OCI-LY3 (cell line): Measurements from ENCODE around the gene DAGLA.

Experiments used
- H2AFZ ChIP-seq: fragments of 200-600, 300-600 bp; shearing (Covaris generic); 2 replicates; pipeline ENCODE4 v1.6.0; 2014; ENCODE audit warnings: antibody characterized with exemption, low read depth, low read length
- H3K27ac ChIP-seq: fragments of 200-600, 300-600 bp; sonication (generic); 2 replicates; pipeline ENCODE4 v1.5.1; 2014; ENCODE audit warnings: mild to moderate bottlenecking, low read length, moderate library complexity, mixed read lengths
- H3K27me3 ChIP-seq: fragments of 200-600, 300-600 bp; sonication (generic); 2 replicates; pipeline ENCODE4 v1.6.1; 2014; ENCODE audit warnings: low read depth, low read length, mixed read lengths
- H3K36me3 ChIP-seq: fragments of 200-600, 300-600 bp; sonication (generic); replicated peaks from 2 replicates; pipeline ENCODE3; 2014; ENCODE audit warnings: low read depth, low read length, mixed read lengths
- H3K4me1 ChIP-seq: fragments of 300-600, 200-600 bp; sonication (generic); 2 replicates; pipeline ENCODE4 v1.6.1; 2014; ENCODE audit warnings: low read length, mixed read lengths
- H3K4me2 ChIP-seq: fragments of 200-600, 300-600 bp; sonication (generic); 2 replicates; pipeline ENCODE4 v1.6.1; 2014; ENCODE audit warnings: low read length, mixed read lengths
- H3K4me3 ChIP-seq: fragments of 300-600, 200-600 bp; sonication (generic); 2 replicates; pipeline ENCODE4 v1.5.1; 2014; ENCODE audit warnings: antibody characterized with exemption, mild to moderate bottlenecking, low read length, moderate library complexity
- H3K79me2 ChIP-seq: fragments of 300-600, 200-600 bp; shearing (Covaris generic); 2 replicates; pipeline ENCODE4 v1.6.1; 2014; ENCODE audit warnings: mild to moderate bottlenecking, low read length, mixed read lengths
- H3K9ac ChIP-seq: fragments of 300-600, 200-600 bp; shearing (Covaris generic); 2 replicates; pipeline ENCODE4 v1.6.0; 2014; ENCODE audit warnings: mild to moderate bottlenecking, low read length, moderate library complexity
- H3K9me3 ChIP-seq: fragments of 200-600, 300-600 bp; shearing (Covaris generic); 2 replicates; pipeline ENCODE4 v1.6.1; 2014; ENCODE audit warnings: low read length, mixed read lengths; ENCODE audit not compliant: insufficient read depth
- H4K20me1 ChIP-seq: fragments of 200-600, 300-600 bp; sonication (generic); 2 replicates; pipeline ENCODE4 v1.6.1; 2016; ENCODE audit warnings: low read length, mixed read lengths; ENCODE audit not compliant: insufficient read depth
- EZH2phosphoT487 ChIP-seq: fragments of 200-600 bp; shearing (Covaris generic); IDR thresholded peaks from 2 replicates; pipeline ENCODE4 v1.6.1; 2018; ENCODE audit warnings: antibody characterized with exemption, mixed run types, low read depth
- TF ChIP-seq, protein P1 (sequence below): fragments of 200-600, 300-600 bp; sonication (generic); IDR thresholded peaks from 2 replicates; pipeline ENCODE4 v1.5.1; 2014; ENCODE audit warnings: antibody characterized with exemption, low read length, low read depth

The DAGLA gene

DNA sequence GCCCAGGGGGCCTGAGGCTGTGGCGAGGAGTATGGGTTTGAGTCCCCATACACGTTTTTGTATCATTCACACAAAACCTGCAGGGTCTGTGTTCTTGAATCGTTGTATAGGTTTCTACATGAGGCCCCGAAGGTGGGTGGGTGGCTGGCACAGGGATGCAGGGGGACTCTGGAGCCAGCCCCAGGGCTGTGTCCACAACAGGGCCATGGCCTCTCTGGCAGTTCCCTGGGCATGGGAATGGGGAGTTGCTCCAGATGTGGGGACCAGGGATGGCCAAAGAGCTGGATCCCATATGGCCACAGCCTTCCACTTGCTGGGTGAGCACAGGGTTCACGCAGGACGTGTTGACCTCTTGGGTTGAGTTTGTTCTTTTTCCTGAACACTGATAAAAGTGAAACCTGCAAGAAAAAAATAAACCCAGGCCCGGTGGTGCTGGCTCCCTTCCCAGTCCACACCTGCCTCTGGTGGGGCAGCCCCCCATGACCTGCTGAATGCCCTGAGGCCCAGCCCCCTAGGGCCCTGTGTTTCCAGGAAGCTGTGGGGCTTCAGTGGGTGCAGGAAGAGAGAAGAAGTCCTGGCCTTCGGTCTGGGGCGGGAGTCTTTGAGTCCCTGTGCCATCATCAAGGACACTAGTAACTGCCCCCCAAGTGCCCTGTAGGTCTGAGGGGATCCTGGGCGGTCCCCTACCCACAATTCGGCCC lies 88.3 kb downstream of the DAGLA start:
- TF ChIP-seq, protein P1, sequence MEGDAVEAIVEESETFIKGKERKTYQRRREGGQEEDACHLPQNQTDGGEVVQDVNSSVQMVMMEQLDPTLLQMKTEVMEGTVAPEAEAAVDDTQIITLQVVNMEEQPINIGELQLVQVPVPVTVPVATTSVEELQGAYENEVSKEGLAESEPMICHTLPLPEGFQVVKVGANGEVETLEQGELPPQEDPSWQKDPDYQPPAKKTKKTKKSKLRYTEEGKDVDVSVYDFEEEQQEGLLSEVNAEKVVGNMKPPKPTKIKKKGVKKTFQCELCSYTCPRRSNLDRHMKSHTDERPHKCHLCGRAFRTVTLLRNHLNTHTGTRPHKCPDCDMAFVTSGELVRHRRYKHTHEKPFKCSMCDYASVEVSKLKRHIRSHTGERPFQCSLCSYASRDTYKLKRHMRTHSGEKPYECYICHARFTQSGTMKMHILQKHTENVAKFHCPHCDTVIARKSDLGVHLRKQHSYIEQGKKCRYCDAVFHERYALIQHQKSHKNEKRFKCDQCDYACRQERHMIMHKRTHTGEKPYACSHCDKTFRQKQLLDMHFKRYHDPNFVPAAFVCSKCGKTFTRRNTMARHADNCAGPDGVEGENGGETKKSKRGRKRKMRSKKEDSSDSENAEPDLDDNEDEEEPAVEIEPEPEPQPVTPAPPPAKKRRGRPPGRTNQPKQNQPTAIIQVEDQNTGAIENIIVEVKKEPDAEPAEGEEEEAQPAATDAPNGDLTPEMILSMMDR = no peak
- no peak for TF ChIP-seq EZH2phosphoT487
- H3K4me2 ChIP-seq = no peak overlapping the region
- H3K27ac ChIP-seq = no peak overlapping the region
- no peak overlapping the region for H3K9ac ChIP-seq
- H3K4me3 ChIP-seq = no peak overlapping the region
- no peaks in the 10 kb centered on the region for H3K27me3 ChIP-seq
- H3K36me3 ChIP-seq = no peaks in the 10 kb centered on the region
- H2AFZ ChIP-seq = no peak overlapping the region
- no peaks in the 10 kb centered on the region; the same call in 1 of the 2 replicates for H3K4me1 ChIP-seq
- H3K9me3 ChIP-seq = no peaks in the 10 kb centered on the region
- H3K79me2 ChIP-seq = no peaks in the 10 kb centered on the region
- H4K20me1 ChIP-seq = no peaks in the 10 kb centered on the region

DNA sequence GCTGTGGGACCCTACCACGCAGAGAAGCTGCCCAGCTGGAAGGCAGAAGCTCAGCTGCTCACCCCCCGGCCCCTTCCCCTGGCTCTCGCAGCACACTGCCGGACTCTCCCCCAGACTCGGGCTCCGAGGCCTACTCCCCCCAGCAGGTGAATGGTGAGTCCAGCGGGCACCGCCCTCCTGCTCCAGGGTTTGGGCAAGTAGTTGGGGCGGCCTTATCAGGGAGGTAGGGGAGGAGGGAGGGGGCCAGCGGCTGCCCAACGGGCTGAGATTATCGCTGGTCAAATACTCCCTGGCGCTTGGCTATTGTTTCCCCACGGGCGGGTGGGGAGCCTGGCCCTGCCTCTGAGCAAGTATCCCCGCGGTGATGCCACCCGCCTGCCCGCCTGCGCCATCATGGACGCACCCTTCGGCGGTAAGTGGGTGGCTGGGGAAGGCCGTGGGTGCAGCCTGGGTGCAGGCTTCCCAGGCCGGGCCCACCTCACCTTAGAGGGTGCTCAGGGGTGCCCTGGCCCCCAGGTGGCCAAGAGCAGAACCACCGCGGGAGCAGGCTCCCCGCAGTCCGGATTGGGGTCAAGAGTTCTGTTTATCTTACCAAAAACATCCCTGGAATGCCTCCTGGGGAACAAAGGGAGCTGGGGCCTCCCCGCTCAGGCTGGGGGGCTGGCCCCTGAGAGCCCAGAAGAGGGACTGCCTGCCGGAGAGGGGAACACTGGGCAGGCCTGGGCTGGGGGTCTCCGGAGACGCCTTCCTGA lies 89.2 kb downstream of the DAGLA start:
- no peak overlapping the region for H3K4me2 ChIP-seq
- no peaks in the 10 kb centered on the region for H3K79me2 ChIP-seq
- no peaks in the 10 kb centered on the region for H3K9me3 ChIP-seq
- no peaks in the 10 kb centered on the region; the same call in 1 of the 2 replicates for H3K4me1 ChIP-seq
- no peak overlapping the region for H3K4me3 ChIP-seq
- H3K27ac ChIP-seq = no peak overlapping the region
- H4K20me1 ChIP-seq = no peaks in the 10 kb centered on the region
- TF ChIP-seq EZH2phosphoT487 = no peak
- TF ChIP-seq, protein P1 = no peak
- H3K9ac ChIP-seq = no peak overlapping the region
- no peak overlapping the region for H2AFZ ChIP-seq
- no peaks in the 10 kb centered on the region for H3K27me3 ChIP-seq
- H3K36me3 ChIP-seq = no peaks in the 10 kb centered on the region

DNA sequence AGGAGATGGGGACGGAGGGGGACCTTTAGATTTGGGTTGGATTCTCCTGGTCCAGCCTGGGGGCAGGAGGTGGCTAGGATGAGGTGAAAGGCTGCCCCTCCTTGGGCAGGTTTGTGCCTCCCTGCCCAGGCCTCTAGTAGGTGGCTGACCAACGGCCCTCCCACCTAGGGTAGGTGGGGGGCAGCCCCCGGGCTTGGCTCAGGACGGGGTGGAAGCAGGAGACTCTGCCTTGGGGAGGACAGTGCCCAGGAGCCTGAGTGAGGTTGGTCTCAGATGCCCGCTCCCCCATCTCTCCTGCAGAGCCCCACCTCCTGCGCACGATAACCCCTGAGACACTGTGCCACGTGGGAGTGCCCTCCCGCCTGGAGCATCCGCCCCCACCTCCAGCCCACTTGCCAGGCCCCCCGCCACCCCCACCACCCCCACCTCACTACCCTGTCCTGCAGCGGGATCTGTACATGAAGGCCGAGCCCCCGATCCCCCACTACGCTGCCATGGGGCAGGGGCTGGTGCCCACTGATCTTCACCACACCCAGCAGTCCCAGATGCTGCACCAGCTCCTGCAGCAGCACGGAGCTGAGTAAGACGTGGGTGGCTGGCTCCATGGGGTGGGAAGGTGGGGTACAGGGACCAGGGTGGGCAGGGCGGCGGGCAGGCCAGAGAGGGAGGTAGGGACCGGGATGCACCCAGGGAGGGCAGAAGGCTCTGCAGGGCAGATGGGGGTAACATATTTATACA lies 89.9 kb downstream of the DAGLA start:
- no peaks in the 10 kb centered on the region for H3K9me3 ChIP-seq
- H3K4me3 ChIP-seq = no peak overlapping the region
- no peaks in the 10 kb centered on the region for H3K27me3 ChIP-seq
- no peak overlapping the region for H3K9ac ChIP-seq
- H3K79me2 ChIP-seq = no peaks in the 10 kb centered on the region
- H3K36me3 ChIP-seq = no peaks in the 10 kb centered on the region
- H2AFZ ChIP-seq = no peak overlapping the region
- no peak for TF ChIP-seq EZH2phosphoT487
- TF ChIP-seq, protein P1 = no peak
- no peak overlapping the region for H3K4me2 ChIP-seq
- H3K4me1 ChIP-seq = no peaks in the 10 kb centered on the region; the same call in 1 of the 2 replicates
- no peak overlapping the region for H3K27ac ChIP-seq
- no peaks in the 10 kb centered on the region for H4K20me1 ChIP-seq
